Keratinocyte (primary cell): Measurements from ENCODE around the gene KRTAP22-1. TPM values are rescaled to one million over a fixed set of nuclear protein-coding genes. Genes with fewer than 3 reads are reported as not detected.

Experiments used
- DNase-seq: peaks from one replicate; pipeline ENCODE4 v3.0.0-alpha.2; 2011; ENCODE audit warnings: low read depth, missing footprints, low spot score
- FAIRE-seq: peaks from 2 replicates; lab custom pipeline; 2011; peaks lifted over from hg19 to GRCh38; lab: Jason Lieb, UNC
- H2AFZ ChIP-seq: 2 replicates; pipeline ENCODE4 v1.6.0; 2012; ENCODE audit warnings: low read length, control low read depth, inconsistent platforms; ENCODE audit not compliant: control insufficient read depth
- H3K27ac ChIP-seq: 2 replicates; pipeline ENCODE4 v1.5.1; 2011; ENCODE audit warnings: low read length; ENCODE audit not compliant: control insufficient read depth, insufficient read depth
- H3K27me3 ChIP-seq: 3 replicates; pipeline ENCODE4 v1.6.0; 2011; ENCODE audit warnings: low read length; ENCODE audit not compliant: control insufficient read depth, insufficient read depth; ENCODE audit errors: extremely low read depth
- H3K36me3 ChIP-seq, 2 experiments: 2 replicates in 1 of 2; 3 replicates in 1 of 2; pipeline ENCODE4 v1.5.1; 2011; ENCODE audit warnings: low read length in 2 of 2, mild to moderate bottlenecking in 1 of 2; ENCODE audit not compliant: control insufficient read depth in 2 of 2, insufficient read depth in 2 of 2; ENCODE audit errors: extremely low read depth in 1 of 2
- H3K4me1 ChIP-seq: 3 replicates; pipeline ENCODE4 v1.5.1; 2011; ENCODE audit warnings: low read length; ENCODE audit not compliant: control insufficient read depth, insufficient read depth; ENCODE audit errors: extremely low read depth
- H3K4me2 ChIP-seq: 3 replicates; pipeline ENCODE4 v1.6.0; 2011; ENCODE audit warnings: low read depth, low read length; ENCODE audit not compliant: control insufficient read depth, insufficient read depth; ENCODE audit errors: extremely low read depth
- H3K4me3 ChIP-seq, 3 experiments: fragments of 200-600 bp in 1 of 3; sonication (generic) in 1 of 3; 2 replicates in 2 of 3; 3 replicates in 1 of 3; pipeline ENCODE4 v1.5.1; 2011 to 2016; ENCODE audit warnings: low read length in 3 of 3, mild to moderate bottlenecking in 3 of 3, control low read depth in 2 of 3, inconsistent platforms in 1 of 3, low read depth in 1 of 3, mixed read lengths in 1 of 3, mixed run types in 1 of 3, moderate library complexity in 1 of 3; ENCODE audit not compliant: control insufficient read depth in 2 of 3, insufficient read depth in 2 of 3; ENCODE audit errors: extremely low read depth in 1 of 3
- H3K79me2 ChIP-seq: 2 replicates; pipeline ENCODE4 v1.6.0; 2012; ENCODE audit warnings: low read length; ENCODE audit not compliant: control insufficient read depth, insufficient read depth
- H3K9ac ChIP-seq: 3 replicates; pipeline ENCODE4 v1.6.0; 2011; ENCODE audit warnings: low read length; ENCODE audit not compliant: control insufficient read depth, insufficient read depth; ENCODE audit errors: extremely low read depth
- H3K9me1 ChIP-seq: 3 replicates; pipeline ENCODE4 v1.6.0; 2011; ENCODE audit warnings: low read length; ENCODE audit not compliant: control insufficient read depth, insufficient read depth; ENCODE audit errors: extremely low read depth
- H3K9me3 ChIP-seq: 2 replicates; pipeline ENCODE4 v1.5.1; 2012; ENCODE audit warnings: low read depth, low read length; ENCODE audit not compliant: control insufficient read depth
- H4K20me1 ChIP-seq: 3 replicates; pipeline ENCODE4 v1.6.0; 2011; ENCODE audit warnings: low read length; ENCODE audit not compliant: control insufficient read depth, insufficient read depth; ENCODE audit errors: extremely low read depth
- CTCF ChIP-seq, 3 experiments: IDR thresholded peaks in 1 of 3; conservative IDR thresholded peaks in 1 of 3; optimal IDR thresholded peaks in 1 of 3; 2 replicates in 2 of 3; 3 replicates in 1 of 3; pipeline versions ENCODE3 to v1.5.1; 2011; ENCODE audit warnings: low read length in 3 of 3, mild to moderate bottlenecking in 3 of 3, moderate library complexity in 2 of 3, control low read depth in 1 of 3, inconsistent platforms in 1 of 3; ENCODE audit not compliant: insufficient read depth in 2 of 3; ENCODE audit errors: extremely low read depth in 1 of 3
- EZH2 ChIP-seq: IDR thresholded peaks from one replicate; pipeline ENCODE4 v1.6.1; 2012; ENCODE audit warnings: inconsistent platforms, mild to moderate bottlenecking, low read length, moderate library complexity
- dilution Hi-C: fragments of 300-500 bp; cut with MboI; formaldehyde crosslinking; loops from one replicate; pipeline ENCODE4 v1.7.0; 2020; ENCODE audit warnings: low sequenced_read_pairs; ENCODE audit not compliant: extremely low pct_ligation_motif_present
- polyA plus RNA-seq, 5 experiments: library from polyadenylated mRNA; depleted of rRNA in 3 of 5; stranded (reverse) in 3 of 5; stranded (forward) in 1 of 5; unstranded in 1 of 5; fragments of >200 nt; gene quantifications; 1 replicate in 1 of 5; 2 replicates in 3 of 5; 3 replicates in 1 of 5; pipeline versions ENCODE4 v1.2.1 to v1.2.3, GENCODE V29; 2011 to 2012; ENCODE audit warnings: missing spikeins in 2 of 5, low read depth in 1 of 5, low replicate concordance in 1 of 5

KRTAP22-1 gene
- polyA plus RNA-seq, 1 donor (not counting 4 experiments of a cell fraction or from before 2014, with no cell fraction given) = not detected

- Histone ChIP-seq H3K9me3 (no peaks in the 10 kb centered on the region), H3K36me3 (no peaks in the 10 kb centered on the region), H3K27me3 (no peaks in the 10 kb centered on the region), H3K27ac (no peak overlapping the region), H4K20me1 (no peaks in the 10 kb centered on the region), H3K4me3 (no peak overlapping the region), H3K9me1 (no peaks in the 10 kb centered on the region), H3K9ac (no peak overlapping the region), H2AFZ (no peak overlapping the region), H3K4me2 (no peak overlapping the region), H3K4me1 (no peaks in the 10 kb centered on the region), H3K79me2 (no peaks in the 10 kb centered on the region)
- no peak for FAIRE-seq
- no peak for TF ChIP-seq EZH2
- DNase-seq = no peak
- dilution Hi-C loops = no loop called here
Observed at GRCh38 chr21:30629200-30629599, 28.3 kb downstream of the KRTAP22-1 start.

GRCh38 chr21:30634906-30635305 is 34.0 kb downstream of the KRTAP22-1 start, which contains the start of gene KRTAP20-2:
KRTAP20-2 (plus strand) TSS chr21:30635206; CDS start chr21:30635264, 58 bp downstream.
- Histone ChIP-seq H3K9me3 (no peaks in the 10 kb centered on the region), H3K36me3 (no peaks in the 10 kb centered on the region), H3K27ac (no peak within 1 kb of the TSS), H3K27me3 (no peaks in the 10 kb centered on the region), H3K4me1 (no peaks in the 10 kb centered on the region), H3K9me1 (no peaks in the 10 kb centered on the region), H3K79me2 (no peaks in the 10 kb centered on the region), H3K4me2 (no peak within 1 kb of the TSS), H2AFZ (no peak within 1 kb of the TSS), H3K4me3 (no peak within 1 kb of the TSS), H3K9ac (no peak within 1 kb of the TSS), H4K20me1 (no peaks in the 10 kb centered on the region)
- FAIRE-seq = no peak
- TF ChIP-seq CTCF (optimal IDR thresholded peaks at IDR 0.05 in 1 of 3, IDR thresholded peaks at IDR 0.05 in 1 of 3, conservative IDR thresholded peaks at IDR 0.05 in 1 of 3; ENCODE audit: extremely low read depth in 1 of 3, insufficient read depth in 2 of 3, low read length in 3 of 3) = no peak
- TF ChIP-seq EZH2 = no peak
- dilution Hi-C loops = no loop called here
- DNase-seq = no peak

- Histone ChIP-seq H3K27ac (no peak overlapping the region), H2AFZ (no peak overlapping the region), H3K79me2 (no peaks in the 10 kb centered on the region), H3K9me1 (no peaks in the 10 kb centered on the region), H3K9me3 (no peaks in the 10 kb centered on the region), H3K9ac (no peak overlapping the region), H3K4me3 (no peak overlapping the region), H3K4me2 (no peak overlapping the region), H3K27me3 (no peaks in the 10 kb centered on the region), H3K36me3 (no peaks in the 10 kb centered on the region), H3K4me1 (no peaks in the 10 kb centered on the region), H4K20me1 (no peaks in the 10 kb centered on the region)
- no peak for DNase-seq
- no peak for TF ChIP-seq EZH2
- TF ChIP-seq CTCF (optimal IDR thresholded peaks at IDR 0.05 in 1 of 3, IDR thresholded peaks at IDR 0.05 in 1 of 3, conservative IDR thresholded peaks at IDR 0.05 in 1 of 3; ENCODE audit: extremely low read depth in 1 of 3, insufficient read depth in 2 of 3, low read length in 3 of 3) = no peak
- FAIRE-seq = no peak
- dilution Hi-C loops = no loop called here
Observed at GRCh38 chr21:30638686-30639085, 37.8 kb downstream of the KRTAP22-1 start.
